Activated CD8-positive, alpha-beta memory T cell treated with anti-CD3 and anti-CD28 coated beads for 48 hours (primary cell): ENCODE data around the gene TSGA10.

Source experiments
- DNase-seq, 3 experiments: peaks; one replicate each; pipeline ENCODE4 v3.0.0-alpha.2; 2020; ENCODE audit warnings: low read depth in 2 of 3, low spot score in 2 of 3

TSGA10 gene

GRCh38 chr2:98948956-98949739 is 205.6 kb downstream of the TSGA10 start:
- no peak for DNase-seq

GRCh38 chr2:98947554-98947953 is 207.2 kb downstream of the TSGA10 start:
- DNase-seq: no peak
